HCT116 (cell line): ENCODE measurements around the gene MBP. TPM values are rescaled to one million over a fixed set of nuclear protein-coding genes. Genes with fewer than 3 reads are reported as not detected.

Experiments
- ATAC-seq: fragments of 200-7000 bp; cut with Tn5 transposase; 2 replicates; pipeline ENCODE4 v1.9.1; 2020; ENCODE audit warnings: mild to moderate bottlenecking, moderate library complexity
- BruUV-seq: library from RNA; stranded (reverse); fragments of 400-500 nt; replicated peaks from 2 replicates; lab custom pipeline; 2021; lab: Mats Ljungman, UMichigan
- CTCF ChIA-PET: fragments of 300-600 bp; sonication (Branson Sonifier 250); formaldehyde crosslinking; loops from one replicate; lab custom pipeline; 2021; ENCODE audit warnings: antibody characterized with exemption; lab: Charles Lee
- POLR2A ChIA-PET: fragments of 300-600, 350-600 bp; sonication (Branson Sonifier 250); formaldehyde crosslinking; loops from one replicate; lab custom pipeline; 2021; ENCODE audit warnings: antibody characterized with exemption; lab: Charles Lee
- RAD21 ChIA-PET, 2 experiments: fragments of 300-600 bp; sonication (Branson Sonifier 250); formaldehyde crosslinking; loops; one replicate each; lab custom pipeline; 2023; ENCODE audit warnings: low total read pairs in 2 of 2; ENCODE audit not compliant: uncharacterized antibody in 2 of 2, unreplicated experiment in 2 of 2, low non-redundant PET in 1 of 2; lab: Charles Lee
- DNase-seq: peaks from one replicate; pipeline ENCODE4 v3.0.0-alpha.2; 2010; ENCODE audit warnings: low read depth, low spot score
- H2AFZ ChIP-seq: fragments of 200-600 bp; shearing (Covaris generic), sonication (generic); 2 replicates; pipeline ENCODE4 v1.6.1; 2017; ENCODE audit warnings: low read depth, mixed run types, mixed read lengths, antibody characterized with exemption, low read length; ENCODE audit not compliant: poor library complexity, severe bottlenecking
- H3K27ac ChIP-seq: 2 replicates; pipeline ENCODE4 v1.5.1; 2012; ENCODE audit warnings: low read depth, low read length
- H3K27me3 ChIP-seq: fragments of 200-600 bp; sonication (generic); 2 replicates; pipeline ENCODE4 v1.6.1; 2016; ENCODE audit warnings: mixed run types, low read length, mixed read lengths; ENCODE audit not compliant: insufficient read depth
- H3K36me3 ChIP-seq, 2 experiments: fragments of 200-500 bp in 1 of 2; fragments of 200-600 bp in 1 of 2; sonication (Bioruptor generic) in 1 of 2; sonication (generic) in 1 of 2; 2 replicates each; pipeline versions ENCODE4 v1.5.1 to v1.6.1; 2014 to 2016; ENCODE audit warnings: low read length in 2 of 2, inconsistent platforms in 1 of 2, mixed read lengths in 1 of 2, mixed run types in 1 of 2; ENCODE audit not compliant: insufficient read depth in 2 of 2, control insufficient read depth in 1 of 2
- H3K4me1 ChIP-seq, 2 experiments: fragments of 200-600 bp in 1 of 2; sonication (generic) in 1 of 2; 2 replicates each; pipeline versions ENCODE4 v1.5.1 to v1.6.1; 2012 to 2017; ENCODE audit warnings: low read length in 2 of 2, inconsistent platforms in 1 of 2, mild to moderate bottlenecking in 1 of 2, mixed read lengths in 1 of 2, mixed run types in 1 of 2, moderate library complexity in 1 of 2; ENCODE audit not compliant: insufficient read depth in 2 of 2, control insufficient read depth in 1 of 2
- H3K4me2 ChIP-seq: fragments of 200-600 bp; sonication (generic); 2 replicates; pipeline ENCODE4 v1.6.1; 2017; ENCODE audit warnings: mixed run types, low read length, mixed read lengths
- H3K4me3 ChIP-seq, 2 experiments: fragments of 200-600 bp in 1 of 2; sonication (generic) in 1 of 2; replicated peaks in 1 of 2; 2 replicates each; pipeline ENCODE4 v1.5.1; 2011 to 2016; ENCODE audit warnings: low read length in 2 of 2, control low read depth in 1 of 2, low read depth in 1 of 2, mild to moderate bottlenecking in 1 of 2, mixed read lengths in 1 of 2, mixed run types in 1 of 2
- H3K79me2 ChIP-seq: fragments of 200-600 bp; sonication (generic); 2 replicates; pipeline ENCODE4 v1.6.1; 2017; ENCODE audit warnings: mild to moderate bottlenecking, mixed run types, low read length, moderate library complexity, mixed read lengths; ENCODE audit not compliant: insufficient read depth
- H3K9ac ChIP-seq: fragments of 200-600 bp; sonication (generic); 2 replicates; pipeline ENCODE4 v1.6.1; 2016; ENCODE audit warnings: low read length, mixed read lengths
- H3K9me2 ChIP-seq: fragments of 200-600 bp; sonication (generic), shearing (Covaris generic); 2 replicates; pipeline ENCODE4 v1.6.1; 2017; ENCODE audit warnings: mixed run types, mild to moderate bottlenecking, moderate library complexity; ENCODE audit not compliant: insufficient read depth
- H3K9me3 ChIP-seq, 2 experiments: fragments of 200-500 bp in 1 of 2; fragments of 200-600 bp in 1 of 2; sonication (Bioruptor generic) in 1 of 2; sonication (generic) in 1 of 2; 2 replicates each; pipeline ENCODE4 v1.6.1; 2014 to 2017; ENCODE audit warnings: low read length in 2 of 2, mixed read lengths in 2 of 2, inconsistent platforms in 1 of 2, low read depth in 1 of 2, mild to moderate bottlenecking in 1 of 2, mixed run types in 1 of 2, moderate library complexity in 1 of 2; ENCODE audit not compliant: control insufficient read depth in 1 of 2, insufficient read depth in 1 of 2
- H4K20me1 ChIP-seq: fragments of 200-600 bp; sonication (generic), shearing (Covaris generic); 2 replicates; pipeline ENCODE4 v1.6.1; 2017; ENCODE audit warnings: mixed run types, mild to moderate bottlenecking, moderate library complexity; ENCODE audit not compliant: insufficient read depth
- CEBPB ChIP-seq: IDR thresholded peaks from 2 replicates; pipeline ENCODE4 v1.6.1; 2012; ENCODE audit warnings: low read depth
- EGR1 ChIP-seq: IDR thresholded peaks from 2 replicates; pipeline ENCODE4 v1.6.1; 2012; ENCODE audit warnings: low read depth
- EZH2 ChIP-seq: fragments of 200-600 bp; sonication (generic); IDR thresholded peaks from 2 replicates; pipeline ENCODE4 v1.6.1; 2017; ENCODE audit warnings: antibody characterized with exemption, mixed run types
- FOSL1 ChIP-seq: IDR thresholded peaks from 2 replicates; pipeline ENCODE4 v1.6.1; 2012; ENCODE audit warnings: low read depth
- RAD21 ChIP-seq: IDR thresholded peaks from 2 replicates; pipeline ENCODE4 v1.6.1; 2012; ENCODE audit warnings: low read depth, mild to moderate bottlenecking
- SIN3A ChIP-seq: IDR thresholded peaks from 2 replicates; pipeline ENCODE4 v1.6.1; 2012; ENCODE audit warnings: low read depth
- SRF ChIP-seq: IDR thresholded peaks from 2 replicates; pipeline ENCODE4 v1.6.1; 2012; ENCODE audit warnings: low read depth
- TCF7L2 ChIP-seq: IDR thresholded peaks from 2 replicates; pipeline ENCODE4 v1.7.0; 2011; ENCODE audit warnings: borderline replicate concordance, inconsistent platforms; ENCODE audit not compliant: insufficient read depth, insufficient read length; ENCODE audit errors: extremely low read depth
- ZNF274 ChIP-seq: fragments of 200-500 bp; sonication (Bioruptor generic); IDR thresholded peaks from 2 replicates; pipeline ENCODE4 v1.6.1; 2014; ENCODE audit warnings: mild to moderate bottlenecking, low read depth, low read length, inconsistent platforms
- intact Hi-C: fragments of 100-400 bp; cut with micrococcal nuclease; formaldehyde crosslinking; loops from 2 replicates; pipeline ENCODE4 v1.10.0; 2022
- total RNA-seq: library from RNA; stranded (reverse); gene quantifications from one replicate; pipeline ENCODE4 v1.2.1, GENCODE V29; 2021; ENCODE audit not compliant: unreplicated experiment
- TF ChIP-seq, protein P1 (sequence below): IDR thresholded peaks from 2 replicates; pipeline ENCODE4 v1.6.1; 2012
- TF ChIP-seq, protein P2 (sequence below): IDR thresholded peaks from 2 replicates; pipeline ENCODE4 v1.6.1; 2011; ENCODE audit warnings: mild to moderate bottlenecking, low read length, moderate library complexity; ENCODE audit not compliant: insufficient replicate concordance; ENCODE audit errors: extremely low read depth

Gene MBP
- total RNA-seq, 1 experiment from 2014 or later, result 34.9 TPM

DNA sequence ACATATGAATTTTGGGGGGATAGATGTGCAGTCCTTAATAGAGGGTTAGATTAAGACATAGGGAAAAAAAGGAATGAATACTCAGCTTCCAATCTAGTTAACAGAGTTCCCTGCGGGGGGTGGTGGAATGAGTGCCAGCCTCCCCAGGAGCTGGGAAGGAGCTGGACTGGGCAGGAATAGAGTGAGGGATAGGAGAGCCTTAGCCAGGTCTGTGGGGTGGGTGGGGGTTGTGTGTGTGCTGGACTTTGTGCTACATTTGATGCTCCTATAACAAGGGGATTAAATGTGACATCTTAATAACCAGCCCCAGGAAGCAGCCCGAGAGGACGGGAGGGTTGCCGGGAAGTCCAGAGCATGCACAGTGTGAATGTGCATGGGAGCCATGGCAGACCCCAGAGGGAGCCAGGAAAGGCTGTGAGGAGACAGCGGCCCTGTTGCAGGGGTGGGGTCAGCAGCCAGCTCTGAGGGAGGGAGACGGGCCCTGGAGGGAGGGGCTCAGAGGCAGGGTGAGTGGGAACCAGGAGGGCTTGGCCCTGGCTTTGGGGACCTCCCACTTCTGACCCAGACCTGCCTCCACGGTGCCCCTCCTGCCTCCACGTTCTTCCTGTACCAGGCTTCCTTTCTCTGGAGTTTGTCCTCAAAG is 3.6 kb upstream of the MBP start:
- H3K9me2 ChIP-seq, result no peaks in the 10 kb centered on the region
- no peak overlapping the region for H2AFZ ChIP-seq
- CTCF ChIA-PET, result no interaction called here
- no peaks in the 10 kb centered on the region for H4K20me1 ChIP-seq
- POLR2A ChIA-PET, result no interaction called here
- H3K27me3 ChIP-seq, result no peaks in the 10 kb centered on the region
- peaks cover 9% of the 10 kb centered on the region for H3K79me2 ChIP-seq
- no peak overlapping the region for H3K9ac ChIP-seq
- no TSS peak for BruUV-seq
- H3K27ac ChIP-seq, result no peak overlapping the region
- TF ChIP-seq EGR1, result no peak
- no peak for TF ChIP-seq TCF7L2
- no peak for TF ChIP-seq ZNF274
- TF ChIP-seq, protein P1, sequence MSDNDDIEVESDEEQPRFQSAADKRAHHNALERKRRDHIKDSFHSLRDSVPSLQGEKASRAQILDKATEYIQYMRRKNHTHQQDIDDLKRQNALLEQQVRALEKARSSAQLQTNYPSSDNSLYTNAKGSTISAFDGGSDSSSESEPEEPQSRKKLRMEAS, result no peak
- TF ChIP-seq CEBPB, result no peak
- TF ChIP-seq EZH2, result no peak
- TF ChIP-seq FOSL1, result no peak
- no peak for TF ChIP-seq RAD21
- no peak for TF ChIP-seq SIN3A
- no peak for TF ChIP-seq SRF
- TF ChIP-seq, protein P2, sequence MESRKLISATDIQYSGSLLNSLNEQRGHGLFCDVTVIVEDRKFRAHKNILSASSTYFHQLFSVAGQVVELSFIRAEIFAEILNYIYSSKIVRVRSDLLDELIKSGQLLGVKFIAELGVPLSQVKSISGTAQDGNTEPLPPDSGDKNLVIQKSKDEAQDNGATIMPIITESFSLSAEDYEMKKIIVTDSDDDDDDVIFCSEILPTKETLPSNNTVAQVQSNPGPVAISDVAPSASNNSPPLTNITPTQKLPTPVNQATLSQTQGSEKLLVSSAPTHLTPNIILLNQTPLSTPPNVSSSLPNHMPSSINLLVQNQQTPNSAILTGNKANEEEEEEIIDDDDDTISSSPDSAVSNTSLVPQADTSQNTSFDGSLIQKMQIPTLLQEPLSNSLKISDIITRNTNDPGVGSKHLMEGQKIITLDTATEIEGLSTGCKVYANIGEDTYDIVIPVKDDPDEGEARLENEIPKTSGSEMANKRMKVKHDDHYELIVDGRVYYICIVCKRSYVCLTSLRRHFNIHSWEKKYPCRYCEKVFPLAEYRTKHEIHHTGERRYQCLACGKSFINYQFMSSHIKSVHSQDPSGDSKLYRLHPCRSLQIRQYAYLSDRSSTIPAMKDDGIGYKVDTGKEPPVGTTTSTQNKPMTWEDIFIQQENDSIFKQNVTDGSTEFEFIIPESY, result no peak
- no peak for ATAC-seq
- DNase-seq, result no peak
- peaks cover 6 to 16% of the 10 kb centered on the region in 2 experiments; a peak in 3 of 4 replicates for H3K4me1 ChIP-seq
- no peaks in the 10 kb centered on the region for H3K9me3 ChIP-seq
- RAD21 ChIA-PET, result no interaction called here
- intact Hi-C loops, result loop anchor here (10.0 kb wide), 1 partner anchor 131 kb away; no protein-coding TSS in a partner anchor
- H3K36me3 ChIP-seq, result no peaks in the 10 kb centered on the region
- H3K4me2 ChIP-seq, result no peak overlapping the region
- H3K4me3 ChIP-seq, result no peak overlapping the region
